AG04449 (cell line): Measurements from ENCODE around the gene RMI1.
"Not testable (repeated sequence)": the region's sequence is repeated elsewhere in the genome, so short reads cannot be mapped to it uniquely, and the experiment has no call there.

Experiments
- CTCF ChIA-PET: fragments of 350-600 bp; formaldehyde crosslinking; extraction: SDS; loops from one replicate; lab custom pipeline; 2021; ENCODE audit warnings: antibody characterized with exemption; lab: Yijun Ruan, JAX
- POLR2A ChIA-PET: fragments of 400-600, 350-600 bp; formaldehyde crosslinking; extraction: SDS; loops from one replicate; lab custom pipeline; 2020; ENCODE audit warnings: antibody characterized with exemption, inconsistent platforms; lab: Yijun Ruan, JAX
- DNase-seq: peaks from one replicate; pipeline ENCODE4 v3.0.0-alpha.2; 2010; ENCODE audit warnings: low read depth, low spot score
- H3K4me3 ChIP-seq: 2 replicates; pipeline ENCODE4 v1.5.1; 2011; ENCODE audit warnings: low read depth, mild to moderate bottlenecking, control low read depth, low read length
- TF ChIP-seq, protein P1 (sequence below): IDR thresholded peaks from one replicate; pipeline ENCODE4 v1.5.1; 2011; ENCODE audit warnings: mild to moderate bottlenecking, moderate library complexity, low read length, control low read depth, inconsistent platforms; ENCODE audit not compliant: insufficient read depth; ENCODE audit errors: missing control alignments

Gene RMI1

DNA sequence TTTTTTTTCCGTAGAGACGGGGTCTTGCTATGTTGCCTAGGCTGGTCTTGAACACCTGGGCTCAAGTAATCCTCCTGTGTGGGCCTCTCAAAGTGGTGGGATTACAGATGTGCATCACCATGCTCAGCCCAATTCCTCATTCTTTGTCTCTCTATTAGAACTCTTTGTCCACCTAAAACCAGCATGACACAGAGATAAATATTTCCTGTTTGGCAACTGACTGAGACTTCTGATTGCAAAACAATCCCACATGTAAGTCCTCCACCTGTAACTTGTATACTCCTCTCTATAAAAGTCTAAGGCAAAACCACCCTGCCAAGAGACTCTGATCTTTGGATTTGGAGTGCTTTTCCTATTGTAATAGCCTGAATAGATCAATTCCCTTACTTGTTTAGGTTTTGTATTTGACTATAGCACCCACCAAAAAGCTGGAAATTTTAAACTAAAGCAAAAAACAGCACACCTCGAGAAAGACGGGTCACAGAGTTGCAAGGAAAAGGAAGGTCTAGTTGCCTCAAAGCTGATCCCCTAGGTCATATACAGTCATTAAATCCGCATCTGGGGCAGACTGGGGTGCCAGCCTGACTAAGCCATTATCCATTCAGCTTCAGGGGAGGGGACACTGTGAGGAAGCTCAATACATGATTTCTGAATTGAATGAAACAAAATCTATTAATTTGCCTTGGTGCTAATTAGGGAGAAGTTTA is 45.9 kb upstream of the RMI1 start:
- no peak overlapping the region for H3K4me3 ChIP-seq
- no peak for DNase-seq
- POLR2A ChIA-PET, result no interaction called here
- CTCF ChIA-PET, result interaction anchor here (0.9 to 6.0 kb wide), 11 partner anchors 10 to 380 kb away, joined by 3 to 106 read pairs (median 4); partner anchors contain the start of gene KIF27
- TF ChIP-seq, protein P1, sequence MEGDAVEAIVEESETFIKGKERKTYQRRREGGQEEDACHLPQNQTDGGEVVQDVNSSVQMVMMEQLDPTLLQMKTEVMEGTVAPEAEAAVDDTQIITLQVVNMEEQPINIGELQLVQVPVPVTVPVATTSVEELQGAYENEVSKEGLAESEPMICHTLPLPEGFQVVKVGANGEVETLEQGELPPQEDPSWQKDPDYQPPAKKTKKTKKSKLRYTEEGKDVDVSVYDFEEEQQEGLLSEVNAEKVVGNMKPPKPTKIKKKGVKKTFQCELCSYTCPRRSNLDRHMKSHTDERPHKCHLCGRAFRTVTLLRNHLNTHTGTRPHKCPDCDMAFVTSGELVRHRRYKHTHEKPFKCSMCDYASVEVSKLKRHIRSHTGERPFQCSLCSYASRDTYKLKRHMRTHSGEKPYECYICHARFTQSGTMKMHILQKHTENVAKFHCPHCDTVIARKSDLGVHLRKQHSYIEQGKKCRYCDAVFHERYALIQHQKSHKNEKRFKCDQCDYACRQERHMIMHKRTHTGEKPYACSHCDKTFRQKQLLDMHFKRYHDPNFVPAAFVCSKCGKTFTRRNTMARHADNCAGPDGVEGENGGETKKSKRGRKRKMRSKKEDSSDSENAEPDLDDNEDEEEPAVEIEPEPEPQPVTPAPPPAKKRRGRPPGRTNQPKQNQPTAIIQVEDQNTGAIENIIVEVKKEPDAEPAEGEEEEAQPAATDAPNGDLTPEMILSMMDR, result no peak

DNA sequence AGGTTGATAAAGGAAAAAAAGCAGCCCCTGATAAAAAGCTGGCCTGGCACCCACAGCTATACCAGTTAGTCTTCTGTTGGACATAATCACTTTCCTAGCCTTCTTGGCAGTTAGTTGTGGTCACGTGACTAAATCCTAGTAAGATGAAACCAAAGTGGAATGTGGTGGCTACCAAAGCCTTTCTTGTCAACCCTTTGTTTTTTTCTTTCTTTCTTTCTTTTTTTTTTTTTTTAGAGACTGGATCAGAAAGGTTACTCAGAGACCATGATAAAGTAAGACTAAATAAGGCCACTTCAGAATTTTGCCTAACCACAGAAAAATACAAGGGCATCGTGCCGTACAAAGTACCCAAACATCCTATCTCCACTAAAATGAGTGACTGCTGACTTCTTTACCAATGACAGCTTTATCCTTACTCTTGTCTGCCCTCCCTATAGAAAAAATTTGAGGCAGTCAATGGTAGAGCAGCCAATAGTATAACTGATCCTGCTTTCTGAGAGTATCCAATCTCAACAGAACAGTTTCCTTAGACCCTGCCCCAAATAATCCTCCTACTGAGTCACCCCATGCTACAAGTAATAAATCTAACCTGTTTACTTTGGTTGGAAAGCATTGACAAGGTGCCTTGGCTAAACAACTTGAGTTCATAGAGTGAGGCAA is 45.2 kb upstream of the RMI1 start:
- POLR2A ChIA-PET, result no interaction called here
- no peak for DNase-seq
- TF ChIP-seq, protein P1, result no peak
- H3K4me3 ChIP-seq, result no peak overlapping the region
- CTCF ChIA-PET, result interaction anchor here (0.9 to 6.0 kb wide), 12 partner anchors 9 to 379 kb away, joined by 3 to 106 read pairs (median 4); partner anchors contain the start of gene KIF27

GRCh38 chr9:83936523-83936922 is 44.1 kb upstream of the RMI1 start:
- no peak overlapping the region for H3K4me3 ChIP-seq
- ChIA-PET CTCF (interaction anchor here (0.7 to 6.0 kb wide), 15 partner anchors 10 to 386 kb away, joined by 3 to 106 read pairs (median 8); partner anchors contain the start of gene KIF27), POLR2A (no interaction called here)
- DNase-seq, result no peak
- TF ChIP-seq, protein P1, result no peak

DNA sequence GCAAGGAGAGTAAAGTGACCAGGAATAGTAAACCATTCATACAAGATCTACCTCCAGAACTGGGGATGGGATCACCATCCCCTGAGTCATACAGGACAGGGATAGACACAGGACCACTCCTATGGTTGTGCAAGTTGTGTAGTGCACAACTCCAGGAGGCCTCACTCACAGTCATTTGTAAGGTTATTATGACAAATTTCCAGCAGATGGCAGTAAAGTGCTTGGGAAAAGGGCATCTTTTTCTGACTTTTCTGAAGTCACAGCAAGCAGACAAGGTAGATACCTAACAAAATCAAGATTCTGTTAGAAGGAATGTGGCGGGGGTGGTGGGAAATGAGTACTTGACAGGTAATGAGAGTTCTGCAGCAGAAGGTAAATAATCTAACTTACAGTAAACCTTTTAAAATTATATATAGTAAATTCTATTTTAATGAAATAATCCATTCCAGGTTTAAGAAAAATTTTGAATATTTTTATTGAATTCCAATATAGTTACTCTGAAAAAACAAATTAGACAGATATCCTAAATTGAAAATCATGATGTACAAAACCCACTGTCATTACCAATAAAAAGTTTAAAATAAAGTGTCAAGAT is 42.6 kb upstream of the RMI1 start:
- CTCF ChIA-PET, result interaction anchor here (0.7 to 6.0 kb wide), 23 partner anchors 9 to 450 kb away, joined by 3 to 106 read pairs (median 5); partner anchors contain the start of gene KIF27
- TF ChIP-seq, protein P1, result peak; percentile 45
- POLR2A ChIA-PET, result no interaction called here
- DNase-seq, result no peak
- H3K4me3 ChIP-seq, result no peak overlapping the region

- POLR2A ChIA-PET, result no interaction called here
- no peak for DNase-seq
- CTCF ChIA-PET, result interaction anchor here (1.0 to 5.6 kb wide), 7 partner anchors 9 to 375 kb away, joined by 3 to 56 read pairs (median 8); partner anchors contain the start of gene KIF27
- H3K4me3 ChIP-seq, result no peak overlapping the region
- TF ChIP-seq, protein P1, result no peak
Observed at GRCh38 chr9:83940590-83941303, 39.9 kb upstream of the RMI1 start.

GRCh38 chr9:83948096-83948495 is 32.5 kb upstream of the RMI1 start:
- H3K4me3 ChIP-seq, POLR2A ChIA-PET, DNase-seq, CTCF ChIA-PET: not testable (repeated sequence)
